Muscle of back (tissue), 11 donors: ENCODE measurements around the gene FILIP1L. TPM values are rescaled to one million over a fixed set of nuclear protein-coding genes. Genes with fewer than 3 reads are reported as not detected.

Experiments used
- DNase-seq, 3 donors: peaks; one replicate each; pipeline versions ENCODE4 v3.0.0 to v3.0.0-alpha.2; 2013
- polyA plus RNA-seq, 10 donors: library from polyadenylated mRNA; unstranded; fragments of 120-200 nt; gene quantifications; one replicate each; pipeline ENCODE4 v1.2.1, GENCODE V29; 2013; ENCODE audit not compliant: insufficient read length in 10 of 10

The FILIP1L gene
- polyA plus RNA-seq, 10 donors = 48.4 to 67.5 (median 56.6) TPM

DNA sequence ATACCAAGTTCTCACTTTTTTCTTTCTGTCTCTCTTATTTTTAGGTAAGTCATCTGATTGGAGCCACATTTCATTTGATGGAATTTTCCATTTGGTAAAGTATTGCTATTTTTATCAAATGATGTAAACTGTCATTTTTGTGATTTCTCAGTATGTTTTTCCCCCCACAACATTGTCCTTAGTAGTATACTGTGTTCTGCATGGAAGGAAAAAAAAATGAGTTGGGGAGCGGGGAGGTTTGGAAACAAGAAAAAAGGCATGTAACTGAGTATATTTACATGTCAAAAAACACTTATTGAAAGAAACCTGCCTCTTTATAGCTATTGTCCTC is 104.2 kb downstream of the FILIP1L start:
- no peak for DNase-seq

- no peak for DNase-seq
These were observed 104.8 kb downstream of the FILIP1L start for GRCh38 chr3:100009276-100010086.

DNA sequence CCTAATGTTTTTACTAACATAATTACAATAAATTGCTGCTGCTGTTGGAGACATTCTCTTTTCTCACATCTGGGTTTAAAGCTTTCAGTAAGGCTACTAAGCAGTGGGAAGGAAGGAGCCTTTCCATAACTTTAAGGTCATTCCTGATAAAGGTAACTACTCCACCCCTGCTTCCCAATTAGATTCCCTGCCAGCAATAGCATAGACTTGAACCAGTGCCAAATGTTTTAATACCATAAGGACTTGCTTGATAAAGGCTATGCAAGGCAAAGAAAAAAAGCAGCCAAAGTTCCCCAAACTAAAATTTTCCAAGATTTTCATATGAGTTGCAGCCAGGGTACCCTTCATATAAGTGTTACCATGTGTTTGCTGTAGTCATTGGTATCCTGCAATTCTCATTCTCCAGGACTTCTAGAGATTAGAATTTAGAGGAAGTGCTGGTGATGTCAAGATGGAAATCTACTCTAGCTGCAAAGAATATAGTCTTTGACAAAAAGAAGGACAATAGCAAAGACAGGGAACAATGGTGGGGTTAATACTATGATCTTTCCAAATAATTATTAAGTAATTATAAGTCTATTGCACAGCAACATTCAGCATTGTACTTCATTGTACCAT is 106.1 kb downstream of the FILIP1L start:
- DNase-seq = no peak

- DNase-seq = no peak
These were observed 107.0 kb downstream of the FILIP1L start for GRCh38 chr3:100007313-100007712.

DNA sequence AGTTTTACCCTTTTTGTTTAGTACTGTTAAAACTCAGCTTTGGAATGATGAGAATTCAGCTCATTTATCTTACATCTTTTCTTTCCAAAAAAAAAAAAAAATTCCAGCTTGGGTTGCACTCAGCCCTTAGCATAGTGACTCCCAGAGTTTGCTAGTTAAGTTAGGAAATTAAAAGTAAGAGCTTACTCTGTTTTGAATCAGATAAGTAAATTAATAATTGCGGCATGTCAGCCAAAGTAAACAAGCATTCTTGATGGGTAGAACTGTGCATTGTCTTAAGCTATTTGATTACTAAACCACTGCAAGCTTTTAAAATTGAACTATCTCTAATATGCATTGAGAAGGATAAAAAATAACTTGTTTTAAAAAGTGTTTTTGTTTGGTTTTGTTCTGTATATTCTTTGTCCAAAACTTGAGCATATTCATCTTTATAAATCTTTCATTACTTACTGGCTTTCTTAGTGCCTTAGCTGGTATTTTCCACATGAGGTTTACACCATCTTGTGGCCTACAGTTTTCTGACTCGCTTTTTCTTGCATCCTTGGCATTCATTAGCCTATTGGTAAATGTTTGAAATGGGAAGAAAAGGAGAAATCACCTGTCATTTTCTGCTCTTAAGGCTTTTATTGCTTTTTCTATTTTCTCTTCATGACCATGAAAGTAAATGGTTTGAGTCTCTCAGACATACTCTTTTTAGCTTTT is 107.6 kb downstream of the FILIP1L start:
- DNase-seq = no peak

- DNase-seq = no peak
These were observed 108.5 kb downstream of the FILIP1L start for GRCh38 chr3:100005665-100006393.

GRCh38 chr3:100004931-100005330 is 109.4 kb downstream of the FILIP1L start:
- no peak for DNase-seq

DNA sequence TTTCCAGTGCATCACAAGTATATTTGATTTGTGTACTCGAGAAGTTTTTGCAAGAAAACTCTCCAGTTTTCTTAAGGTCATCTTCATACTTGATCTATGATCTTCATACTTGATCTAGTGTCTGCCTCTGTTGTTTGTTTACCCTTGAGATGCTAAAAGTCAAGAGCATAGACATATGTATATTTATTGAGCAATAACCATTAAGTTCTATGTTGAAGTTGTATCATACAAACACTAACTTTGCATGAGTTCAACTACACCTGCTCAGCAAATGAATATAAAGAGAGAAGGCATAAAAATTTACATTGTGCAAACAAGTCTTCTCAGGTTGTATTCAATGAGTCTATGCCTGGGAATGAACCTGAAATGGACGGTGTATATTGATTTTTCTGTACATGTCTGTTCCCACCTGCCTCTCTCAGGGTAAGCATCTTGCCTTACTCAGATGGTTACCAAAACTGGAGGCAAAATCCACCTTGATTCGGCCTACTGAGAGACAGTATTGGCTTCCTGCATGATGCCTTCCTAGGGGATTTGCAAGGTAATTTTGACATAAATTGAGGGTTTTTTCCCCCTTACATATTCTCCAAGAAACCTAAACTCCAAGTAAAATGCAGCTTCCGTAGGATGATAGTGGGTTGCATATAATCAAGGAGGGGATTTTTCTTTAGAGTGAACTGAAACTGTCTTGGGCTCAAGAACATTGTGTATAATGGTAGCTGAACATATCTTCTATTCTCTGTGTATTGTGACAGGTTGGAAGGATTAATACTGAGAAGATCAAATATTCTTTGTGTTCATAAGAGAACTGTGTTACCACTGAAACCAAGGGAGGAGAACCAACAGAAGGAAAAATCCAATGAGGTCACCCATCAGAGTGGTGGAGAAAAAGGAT is 110.4 kb downstream of the FILIP1L start:
- DNase-seq = no peak

DNA sequence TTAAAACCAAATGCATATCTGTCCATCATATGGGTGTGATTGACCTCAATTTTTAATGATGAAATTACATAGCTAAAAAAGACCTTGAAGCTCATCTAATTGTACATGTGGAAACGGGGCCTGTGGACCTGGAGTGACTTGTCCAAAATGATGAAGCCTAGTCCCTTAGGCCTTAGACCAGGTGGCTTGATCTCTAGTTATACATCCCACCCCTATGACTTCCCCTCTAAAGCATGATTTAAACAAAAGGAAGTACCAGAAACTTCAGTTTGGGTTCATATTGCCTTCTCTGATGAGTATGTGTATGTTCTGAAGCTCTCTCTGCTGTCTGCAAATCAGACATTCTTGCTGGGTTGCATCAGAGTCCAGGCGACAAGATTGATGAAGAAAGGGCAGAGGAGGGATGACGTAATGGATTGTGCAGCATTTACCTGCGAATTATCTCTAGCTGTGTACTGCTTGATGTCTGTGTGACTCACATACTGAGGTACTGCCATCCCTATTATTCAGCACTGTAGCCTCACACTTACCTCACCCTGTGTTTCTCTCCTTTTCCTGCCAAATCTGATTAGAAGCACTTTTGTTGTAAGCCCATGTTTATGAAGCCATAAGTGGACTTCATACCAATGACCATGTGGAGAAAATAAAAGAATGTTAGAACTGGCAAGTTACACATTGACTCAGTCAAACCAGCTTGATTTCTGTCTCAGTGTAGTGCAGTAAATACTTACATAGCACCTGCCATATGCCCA is 111.5 kb downstream of the FILIP1L start:
- DNase-seq = peak in 1 of 3 donors; percentile 78

DNA sequence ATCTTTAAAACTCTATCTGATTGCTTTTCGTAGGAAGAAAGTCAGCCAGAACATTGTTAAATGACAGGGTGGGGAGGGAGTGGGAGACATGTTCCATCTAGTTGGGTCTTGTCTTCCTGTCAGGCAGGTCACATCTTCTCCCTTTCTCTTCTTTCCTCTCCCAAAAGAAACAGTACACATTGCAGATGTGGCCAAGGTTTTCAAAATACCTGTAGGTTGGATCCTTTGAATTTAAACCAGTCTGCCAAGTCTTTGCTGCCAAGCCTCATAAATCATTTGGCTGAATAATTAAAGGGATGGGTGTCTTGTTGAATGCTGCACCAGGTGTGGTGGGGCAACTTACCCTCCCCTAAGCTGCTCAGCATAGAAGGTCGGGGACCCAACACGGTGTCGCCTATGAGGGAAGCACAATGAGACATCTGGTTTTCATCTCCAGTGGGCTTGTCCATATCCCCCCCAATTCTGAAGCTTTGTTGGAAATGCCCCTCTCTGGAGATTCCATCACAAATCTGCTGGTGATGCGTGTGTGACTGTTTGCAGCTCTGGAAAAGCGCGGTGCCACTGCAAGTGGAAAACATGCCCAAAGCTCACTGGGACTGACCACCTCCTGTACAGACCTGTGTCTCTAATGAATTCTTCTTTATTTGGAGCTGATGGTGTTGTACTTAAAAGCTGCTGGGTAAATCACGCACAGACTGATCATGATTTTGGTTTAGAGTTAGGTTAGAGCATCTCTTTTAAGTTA is 112.6 kb downstream of the FILIP1L start:
- DNase-seq = no peak

DNA sequence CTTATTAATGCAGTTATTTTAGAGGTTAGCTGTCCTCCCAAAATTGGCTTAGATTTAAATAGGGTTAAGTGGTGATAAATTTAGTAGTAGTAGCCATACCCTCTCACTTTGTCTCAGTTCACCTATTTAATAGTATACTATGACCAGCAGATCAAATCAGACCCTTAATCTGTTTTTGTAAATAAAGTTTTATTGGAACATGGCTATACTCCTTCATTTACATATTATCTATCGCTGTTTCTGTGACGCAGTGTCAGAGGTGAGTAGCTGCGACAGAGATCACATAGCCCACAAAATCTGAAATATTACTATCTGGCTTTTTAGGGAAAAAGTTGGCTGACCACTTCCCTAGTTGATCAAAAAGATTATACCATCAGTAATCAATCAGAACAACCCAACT is 113.2 kb downstream of the FILIP1L start:
- no peak for DNase-seq

DNA sequence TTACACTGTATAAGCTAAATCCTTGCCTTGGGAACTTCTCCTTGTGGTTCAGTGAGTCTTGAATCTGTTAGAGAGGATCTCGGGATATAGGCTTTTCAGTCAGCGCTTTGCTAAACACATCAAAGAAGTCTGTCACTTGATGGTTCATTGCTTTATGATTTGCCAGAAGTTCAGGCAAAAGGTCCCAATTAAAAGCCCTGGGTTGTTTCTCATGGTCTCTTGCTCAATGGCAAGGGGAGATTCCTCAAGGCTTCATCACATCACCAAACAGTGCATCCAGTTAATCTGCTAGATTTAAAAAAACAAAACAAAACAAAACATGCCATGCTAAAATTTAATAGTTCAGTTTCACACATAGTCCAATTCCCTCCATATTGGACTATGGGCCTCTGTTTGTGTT is 114.8 kb downstream of the FILIP1L start:
- DNase-seq = no peak

- no peak for DNase-seq
These were observed 117.0 kb downstream of the FILIP1L start for GRCh38 chr3:99997293-99997692.

- DNase-seq = no peak
These were observed 124.1 kb downstream of the FILIP1L start for GRCh38 chr3:99990179-99990578.

DNA sequence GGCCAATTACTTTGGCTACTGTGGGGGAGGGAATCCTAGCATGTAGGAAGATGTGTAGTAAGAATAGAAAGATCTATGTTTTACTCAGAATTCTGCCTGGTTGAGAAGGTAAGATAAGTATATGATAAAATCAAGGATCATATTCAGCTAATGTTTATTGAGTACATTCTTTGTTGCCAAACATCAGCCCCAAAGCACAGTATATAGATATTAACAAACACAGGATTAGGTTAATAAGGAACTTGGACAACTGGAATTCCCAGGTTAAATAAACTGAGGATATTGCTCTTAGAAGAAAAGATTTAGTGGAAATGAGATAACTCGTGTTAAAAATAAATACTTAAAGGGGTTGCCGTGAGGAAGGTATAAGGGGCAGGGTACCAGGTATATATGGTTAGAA is 129.6 kb downstream of the FILIP1L start:
- no peak for DNase-seq

DNA sequence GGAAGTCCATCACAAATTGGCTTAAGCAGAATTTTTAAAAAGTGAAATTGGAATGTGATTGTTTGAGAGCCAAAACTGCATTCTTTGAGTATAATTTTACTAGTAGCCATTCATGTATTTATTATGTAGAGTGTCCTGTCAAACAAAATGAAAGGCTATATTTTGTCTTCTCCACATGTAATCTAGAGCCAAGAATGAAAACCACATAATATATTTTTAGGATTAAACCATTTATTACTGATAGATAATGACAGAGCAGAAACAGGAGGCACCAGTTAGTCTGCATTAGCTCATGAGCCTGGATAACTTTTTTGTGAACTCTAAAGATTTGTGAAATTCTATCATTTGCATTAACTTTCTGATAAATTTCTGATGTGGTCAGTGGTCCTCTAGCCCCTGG is 130.2 kb downstream of the FILIP1L start:
- DNase-seq = no peak

- no peak for DNase-seq
These were observed 131.7 kb downstream of the FILIP1L start for GRCh38 chr3:99982650-99983049.

GRCh38 chr3:99981138-99981537 is 133.2 kb downstream of the FILIP1L start:
- DNase-seq = no peak

- DNase-seq = no peak
These were observed 133.7 kb downstream of the FILIP1L start for GRCh38 chr3:99980606-99981005.

- DNase-seq = no peak
These were observed 136.1 kb downstream of the FILIP1L start for GRCh38 chr3:99978221-99978620.
